Astrocyte (in vitro differentiated cells and primary cell): ENCODE results near the gene RGSL1.

Experiments
- EZH2 ChIP-seq: IDR thresholded peaks from 2 replicates; pipeline ENCODE4 v1.6.1; 2012; ENCODE audit warnings: mild to moderate bottlenecking, low read length, inconsistent platforms; ENCODE audit not compliant: insufficient read depth
- TF ChIP-seq, protein P1 (sequence below): IDR thresholded peaks from 2 replicates; pipeline ENCODE4 v1.5.1; 2011; ENCODE audit warnings: low read depth, mild to moderate bottlenecking, inconsistent platforms, low read length, moderate library complexity; ENCODE audit not compliant: insufficient read depth

- TF ChIP-seq, protein P1, sequence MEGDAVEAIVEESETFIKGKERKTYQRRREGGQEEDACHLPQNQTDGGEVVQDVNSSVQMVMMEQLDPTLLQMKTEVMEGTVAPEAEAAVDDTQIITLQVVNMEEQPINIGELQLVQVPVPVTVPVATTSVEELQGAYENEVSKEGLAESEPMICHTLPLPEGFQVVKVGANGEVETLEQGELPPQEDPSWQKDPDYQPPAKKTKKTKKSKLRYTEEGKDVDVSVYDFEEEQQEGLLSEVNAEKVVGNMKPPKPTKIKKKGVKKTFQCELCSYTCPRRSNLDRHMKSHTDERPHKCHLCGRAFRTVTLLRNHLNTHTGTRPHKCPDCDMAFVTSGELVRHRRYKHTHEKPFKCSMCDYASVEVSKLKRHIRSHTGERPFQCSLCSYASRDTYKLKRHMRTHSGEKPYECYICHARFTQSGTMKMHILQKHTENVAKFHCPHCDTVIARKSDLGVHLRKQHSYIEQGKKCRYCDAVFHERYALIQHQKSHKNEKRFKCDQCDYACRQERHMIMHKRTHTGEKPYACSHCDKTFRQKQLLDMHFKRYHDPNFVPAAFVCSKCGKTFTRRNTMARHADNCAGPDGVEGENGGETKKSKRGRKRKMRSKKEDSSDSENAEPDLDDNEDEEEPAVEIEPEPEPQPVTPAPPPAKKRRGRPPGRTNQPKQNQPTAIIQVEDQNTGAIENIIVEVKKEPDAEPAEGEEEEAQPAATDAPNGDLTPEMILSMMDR: no peak
- TF ChIP-seq EZH2: no peak
Measured at GRCh38 chr1:182441719-182442118, 8.2 kb upstream of the RGSL1 start.
